Measurements from ENCODE around the gene GUCY1B1.

The GUCY1B1 gene

DNA sequence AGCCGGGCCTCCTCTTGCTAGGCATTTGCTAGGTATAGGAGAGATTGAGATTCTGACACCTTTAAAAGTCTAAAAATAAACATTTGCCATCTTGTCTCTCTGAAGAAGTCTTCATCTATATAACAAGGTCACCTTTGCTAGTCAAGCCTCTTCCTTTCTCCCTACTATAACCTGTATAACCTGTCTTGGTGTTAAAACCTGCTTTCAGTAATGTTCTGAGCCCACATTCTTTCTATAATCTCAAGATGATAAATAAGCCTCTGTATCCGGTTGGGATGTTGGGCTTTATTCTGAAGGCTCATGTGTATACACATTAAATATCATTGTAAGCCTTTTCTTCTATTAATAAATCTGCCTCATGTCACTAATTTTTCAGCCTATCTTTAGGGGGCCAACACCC, 97.1 kb downstream of the GUCY1B1 start:
- no peak for DNase-seq (ENCODE audit: extremely low read depth in 1 of 2, low read depth in 1 of 2)
